HepG2 (cell line): ENCODE data around the gene UBB. TPM values are rescaled to one million over a fixed set of nuclear protein-coding genes. Genes with fewer than 3 reads are reported as not detected.
A peak's percentile ranks its signal among the peaks of the same experiment; 100 is the strongest.

Source experiments
- ARNT2 ChIP-seq: sonication (generic); formaldehyde crosslinking; IDR thresholded peaks from 2 replicates; pipeline ENCODE4 v1.8.0; 2022; ENCODE audit warnings: mild to moderate bottlenecking, low read depth, missing genetic modification reagents, moderate library complexity
- GATAD2A ChIP-seq: IDR thresholded peaks from 2 replicates; pipeline ENCODE4 v1.6.1; 2016
- MEIS1 ChIP-seq: sonication (generic); formaldehyde crosslinking; IDR thresholded peaks from 2 replicates; pipeline ENCODE4 v1.9.0; 2021; ENCODE audit warnings: mild to moderate bottlenecking, missing genetic modification reagents, moderate library complexity, borderline replicate concordance
- MZF1 ChIP-seq: sonication (generic); formaldehyde crosslinking; IDR thresholded peaks from 2 replicates; pipeline ENCODE4 v1.8.1; 2023; ENCODE audit warnings: mild to moderate bottlenecking, missing genetic modification reagents, borderline replicate concordance
- NFIC ChIP-seq: IDR thresholded peaks from 2 replicates; pipeline ENCODE4 v1.6.1; 2012; ENCODE audit warnings: mild to moderate bottlenecking, low read length, inconsistent platforms
- NR2F1 ChIP-seq, 2 experiments: fragments of 450-650 bp in 1 of 2; formaldehyde crosslinking in 1 of 2; IDR thresholded peaks; 2 replicates each; pipeline versions ENCODE4 v1.5.0 to v1.6.1; 2016 to 2020; ENCODE audit warnings: mild to moderate bottlenecking in 1 of 2, missing compliant biosample characterization in 1 of 2, missing genetic modification reagents in 1 of 2, moderate library complexity in 1 of 2
- PPARG ChIP-seq: conservative IDR thresholded peaks from 2 replicates; pipeline ENCODE4 v1.6.1; 2016; ENCODE audit warnings: missing biosample characterization, missing genetic modification reagents
- RXRA ChIP-seq: sonication (generic); formaldehyde crosslinking; IDR thresholded peaks from 2 replicates; pipeline ENCODE4 v1.5.1; 2020; ENCODE audit warnings: missing genetic modification reagents
- SSRP1 ChIP-seq: IDR thresholded peaks from 2 replicates; pipeline ENCODE4 v1.6.1; 2016; ENCODE audit warnings: control low read depth
- TSC22D2 ChIP-seq: sonication (generic); formaldehyde crosslinking; IDR thresholded peaks from 2 replicates; pipeline ENCODE4 v1.5.1; 2020; ENCODE audit warnings: missing genetic modification reagents, mild to moderate bottlenecking, borderline replicate concordance
- ZBTB3 ChIP-seq: sonication (generic); formaldehyde crosslinking; IDR thresholded peaks from 2 replicates; pipeline ENCODE4 v1.4.0; 2020; ENCODE audit warnings: low read depth, mild to moderate bottlenecking, moderate library complexity, missing genetic modification reagents, borderline replicate concordance
- ZFP1 ChIP-seq: IDR thresholded peaks from 2 replicates; pipeline ENCODE4 v1.6.1; 2016
- ZKSCAN1 ChIP-seq: fragments of 150-350 bp; IDR thresholded peaks from 2 replicates; pipeline ENCODE4 v1.6.1; 2014; ENCODE audit warnings: low read length
- ZKSCAN8 ChIP-seq: IDR thresholded peaks from 2 replicates; pipeline ENCODE4 v1.6.1; 2016; ENCODE audit warnings: borderline replicate concordance, missing genetic modification reagents, missing compliant biosample characterization
- ZNF143 ChIP-seq: sonication (generic); formaldehyde crosslinking; IDR thresholded peaks from 2 replicates; pipeline ENCODE4 v1.4.0; 2020; ENCODE audit warnings: missing genetic modification reagents
- ZNF460 ChIP-seq: sonication (generic); formaldehyde crosslinking; IDR thresholded peaks from 2 replicates; pipeline ENCODE4 v1.5.1; 2020; ENCODE audit warnings: missing genetic modification reagents, mild to moderate bottlenecking, borderline replicate concordance
- ZNF550 ChIP-seq: sonication (generic); formaldehyde crosslinking; IDR thresholded peaks from 2 replicates; pipeline ENCODE4 v1.4.0; 2020; ENCODE audit warnings: mild to moderate bottlenecking, missing genetic modification reagents, borderline replicate concordance
- ZNF557 ChIP-seq: sonication (generic); formaldehyde crosslinking; IDR thresholded peaks from 2 replicates; pipeline ENCODE4 v1.4.0; 2020; ENCODE audit warnings: missing genetic modification reagents
- ZNF768 ChIP-seq: sonication (generic); formaldehyde crosslinking; IDR thresholded peaks from 2 replicates; pipeline ENCODE4 v1.4.0; 2020; ENCODE audit warnings: missing genetic modification reagents
- polyA plus RNA-seq, 8 experiments: library from polyadenylated mRNA; depleted of rRNA in 3 of 8; stranded (reverse) in 7 of 8; unstranded in 1 of 8; fragments of >200 nt; fragmentation: Illumina TruSeq in 4 of 8; extraction: Trizol in 4 of 8; gene quantifications; 2 replicates each; pipeline versions ENCODE4 v1.2.1 to v1.2.3, GENCODE V29; 2011 to 2016; ENCODE audit warnings: low read depth in 4 of 8, missing spikeins in 1 of 8, mixed read lengths in 1 of 8; ENCODE audit not compliant: insufficient read depth in 1 of 8
- total RNA-seq, 5 experiments: library from RNA; depleted of rRNA; stranded (reverse); fragments of >200 nt; fragmentation: Illumina TruSeq; extraction: Trizol; gene quantifications; 2 replicates each; pipeline ENCODE4 v1.2.3, GENCODE V29; 2016; ENCODE audit warnings: low read depth in 1 of 5
- TF ChIP-seq, protein P1 (sequence below): IDR thresholded peaks from 2 replicates; pipeline ENCODE4 v1.6.1; 2016; ENCODE audit warnings: missing compliant biosample characterization, missing genetic modification reagents, borderline replicate concordance
- TF ChIP-seq, protein P2 (sequence below): sonication (generic); formaldehyde crosslinking; IDR thresholded peaks from 2 replicates; pipeline ENCODE4 v1.4.0; 2020; ENCODE audit warnings: mild to moderate bottlenecking, missing genetic modification reagents
- TF ChIP-seq, protein P3 (sequence below): sonication (generic); formaldehyde crosslinking; conservative IDR thresholded peaks from 2 replicates; pipeline ENCODE4 v1.8.0; 2022; ENCODE audit warnings: mild to moderate bottlenecking, moderate library complexity, missing genetic modification reagents
- TF ChIP-seq, protein P4 (sequence below): sonication (generic); formaldehyde crosslinking; IDR thresholded peaks from 2 replicates; pipeline ENCODE4 v1.9.0; 2021; ENCODE audit warnings: missing genetic modification reagents, borderline replicate concordance

Gene UBB
- total and polyA plus RNA-seq, 2 of the 13 experiments (the other 11 are each of a cell fraction or from before 2014, with no cell fraction given): 1,130 to 2,066 TPM

DNA sequence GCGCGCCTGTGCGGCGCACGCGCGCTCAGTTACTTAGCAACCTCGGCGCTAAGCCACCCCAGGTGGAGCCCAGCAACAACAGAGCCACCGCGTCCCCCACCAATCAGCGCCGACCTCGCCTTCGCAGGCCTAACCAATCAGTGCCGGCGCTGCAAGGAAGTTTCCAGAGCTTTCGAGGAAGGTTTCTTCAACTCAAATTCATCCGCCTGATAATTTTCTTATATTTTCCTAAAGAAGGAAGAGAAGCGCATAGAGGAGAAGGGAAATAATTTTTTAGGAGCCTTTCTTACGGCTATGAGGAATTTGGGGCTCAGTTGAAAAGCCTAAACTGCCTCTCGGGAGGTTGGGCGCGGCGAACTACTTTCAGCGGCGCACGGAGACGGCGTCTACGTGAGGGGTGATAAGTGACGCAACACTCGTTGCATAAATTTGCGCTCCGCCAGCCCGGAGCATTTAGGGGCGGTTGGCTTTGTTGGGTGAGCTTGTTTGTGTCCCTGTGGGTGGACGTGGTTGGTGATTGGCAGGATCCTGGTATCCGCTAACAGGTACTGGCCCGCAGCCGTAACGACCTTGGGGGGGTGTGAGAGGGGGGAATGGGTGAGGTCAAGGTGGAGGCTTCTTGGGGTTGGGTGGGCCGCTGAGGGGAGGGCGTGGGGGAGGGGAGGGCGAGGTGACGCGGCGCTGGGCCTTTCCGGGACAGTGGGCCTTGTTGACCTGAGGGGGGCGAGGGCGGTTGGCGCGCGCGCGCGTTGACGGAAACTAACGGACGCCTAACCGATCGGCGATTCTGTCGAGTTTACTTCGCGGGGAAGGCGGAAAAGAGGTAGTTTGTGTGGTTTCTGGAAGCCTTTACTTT is at the start of gene UBB (continued):
- TF ChIP-seq, protein P1, sequence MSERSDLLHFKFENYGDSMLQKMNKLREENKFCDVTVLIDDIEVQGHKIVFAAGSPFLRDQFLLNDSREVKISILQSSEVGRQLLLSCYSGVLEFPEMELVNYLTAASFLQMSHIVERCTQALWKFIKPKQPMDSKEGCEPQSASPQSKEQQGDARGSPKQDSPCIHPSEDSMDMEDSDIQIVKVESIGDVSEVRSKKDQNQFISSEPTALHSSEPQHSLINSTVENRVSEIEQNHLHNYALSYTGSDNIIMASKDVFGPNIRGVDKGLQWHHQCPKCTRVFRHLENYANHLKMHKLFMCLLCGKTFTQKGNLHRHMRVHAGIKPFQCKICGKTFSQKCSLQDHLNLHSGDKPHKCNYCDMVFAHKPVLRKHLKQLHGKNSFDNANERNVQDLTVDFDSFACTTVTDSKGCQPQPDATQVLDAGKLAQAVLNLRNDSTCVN (CRISPR knock-in tag): peak; percentile 60; the same call in 1 of the 2 replicates
- TF ChIP-seq ZNF768 (CRISPR knock-in tag): 0 out of 2 replicates have a peak, but pooled peaks have one; percentile 27
- no peak for TF ChIP-seq ZFP1
- TF ChIP-seq NR2F1 (CRISPR knock-in tag; IDR thresholded peaks at IDR 0.05): peak in 1 of 2 experiments; percentile 72; a peak in 2 of 4 replicates
- peak; percentile 43; the same call in 1 of the 2 replicates for TF ChIP-seq ZNF143 (CRISPR knock-in tag)
- no peak for TF ChIP-seq ZBTB3 (CRISPR knock-in tag)
- no peak for TF ChIP-seq ZNF550 (CRISPR knock-in tag)
- TF ChIP-seq, protein P2, sequence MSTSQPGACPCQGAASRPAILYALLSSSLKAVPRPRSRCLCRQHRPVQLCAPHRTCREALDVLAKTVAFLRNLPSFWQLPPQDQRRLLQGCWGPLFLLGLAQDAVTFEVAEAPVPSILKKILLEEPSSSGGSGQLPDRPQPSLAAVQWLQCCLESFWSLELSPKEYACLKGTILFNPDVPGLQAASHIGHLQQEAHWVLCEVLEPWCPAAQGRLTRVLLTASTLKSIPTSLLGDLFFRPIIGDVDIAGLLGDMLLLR (CRISPR knock-in tag): 0 out of 2 replicates have a peak, but pooled peaks have one; percentile 14
- TF ChIP-seq ZNF460 (CRISPR knock-in tag): 0 out of 2 replicates have a peak, but pooled peaks have one; percentile 32
- TF ChIP-seq NFIC: peak; percentile 48; the same call in 1 of the 2 replicates
- TF ChIP-seq MZF1 (CRISPR knock-in tag): no peak
- no peak; the same call in 1 of the 2 replicates for TF ChIP-seq ZKSCAN1
- TF ChIP-seq TSC22D2 (CRISPR knock-in tag): peak; percentile 50; the same call in 1 of the 2 replicates
- TF ChIP-seq MEIS1: peak; percentile 74; the same call in 1 of the 2 replicates
- TF ChIP-seq ZNF557 (CRISPR knock-in tag): no peak
- TF ChIP-seq SSRP1 (CRISPR knock-in tag): no peak
- TF ChIP-seq, protein P3, sequence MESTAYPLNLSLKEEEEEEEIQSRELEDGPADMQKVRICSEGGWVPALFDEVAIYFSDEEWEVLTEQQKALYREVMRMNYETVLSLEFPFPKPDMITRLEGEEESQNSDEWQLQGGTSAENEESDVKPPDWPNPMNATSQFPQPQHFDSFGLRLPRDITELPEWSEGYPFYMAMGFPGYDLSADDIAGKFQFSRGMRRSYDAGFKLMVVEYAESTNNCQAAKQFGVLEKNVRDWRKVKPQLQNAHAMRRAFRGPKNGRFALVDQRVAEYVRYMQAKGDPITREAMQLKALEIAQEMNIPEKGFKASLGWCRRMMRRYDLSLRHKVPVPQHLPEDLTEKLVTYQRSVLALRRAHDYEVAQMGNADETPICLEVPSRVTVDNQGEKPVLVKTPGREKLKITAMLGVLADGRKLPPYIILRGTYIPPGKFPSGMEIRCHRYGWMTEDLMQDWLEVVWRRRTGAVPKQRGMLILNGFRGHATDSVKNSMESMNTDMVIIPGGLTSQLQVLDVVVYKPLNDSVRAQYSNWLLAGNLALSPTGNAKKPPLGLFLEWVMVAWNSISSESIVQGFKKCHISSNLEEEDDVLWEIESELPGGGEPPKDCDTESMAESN: peak; percentile 80
- peak; percentile 74; the same call in 1 of the 2 replicates for TF ChIP-seq ARNT2
- 0 out of 2 replicates have a peak, but pooled peaks have one; percentile 25 for TF ChIP-seq ZKSCAN8
- TF ChIP-seq PPARG: no peak
- TF ChIP-seq GATAD2A (CRISPR knock-in tag): peak; percentile 58; the same call in 1 of the 2 replicates
- peak; percentile 68 for TF ChIP-seq RXRA (CRISPR knock-in tag)
- TF ChIP-seq, protein P4, sequence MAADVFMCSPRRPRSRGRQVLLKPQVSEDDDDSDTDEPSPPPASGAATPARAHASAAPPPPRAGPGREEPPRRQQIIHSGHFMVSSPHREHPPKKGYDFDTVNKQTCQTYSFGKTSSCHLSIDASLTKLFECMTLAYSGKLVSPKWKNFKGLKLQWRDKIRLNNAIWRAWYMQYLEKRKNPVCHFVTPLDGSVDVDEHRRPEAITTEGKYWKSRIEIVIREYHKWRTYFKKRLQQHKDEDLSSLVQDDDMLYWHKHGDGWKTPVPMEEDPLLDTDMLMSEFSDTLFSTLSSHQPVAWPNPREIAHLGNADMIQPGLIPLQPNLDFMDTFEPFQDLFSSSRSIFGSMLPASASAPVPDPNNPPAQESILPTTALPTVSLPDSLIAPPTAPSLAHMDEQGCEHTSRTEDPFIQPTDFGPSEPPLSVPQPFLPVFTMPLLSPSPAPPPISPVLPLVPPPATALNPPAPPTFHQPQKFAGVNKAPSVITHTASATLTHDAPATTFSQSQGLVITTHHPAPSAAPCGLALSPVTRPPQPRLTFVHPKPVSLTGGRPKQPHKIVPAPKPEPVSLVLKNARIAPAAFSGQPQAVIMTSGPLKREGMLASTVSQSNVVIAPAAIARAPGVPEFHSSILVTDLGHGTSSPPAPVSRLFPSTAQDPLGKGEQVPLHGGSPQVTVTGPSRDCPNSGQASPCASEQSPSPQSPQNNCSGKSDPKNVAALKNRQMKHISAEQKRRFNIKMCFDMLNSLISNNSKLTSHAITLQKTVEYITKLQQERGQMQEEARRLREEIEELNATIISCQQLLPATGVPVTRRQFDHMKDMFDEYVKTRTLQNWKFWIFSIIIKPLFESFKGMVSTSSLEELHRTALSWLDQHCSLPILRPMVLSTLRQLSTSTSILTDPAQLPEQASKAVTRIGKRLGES (CRISPR knock-in tag): no peak
